Measurements from ENCODE around the gene ZBTB20.

ZBTB20 gene

GRCh38 chr3:114558271-114558670 lies 588.8 kb downstream of the ZBTB20 start:
- DNase-seq: no peak

GRCh38 chr3:114557791-114558190 lies 589.3 kb downstream of the ZBTB20 start:
- no peak for DNase-seq

GRCh38 chr3:114556657-114557213 lies 590.4 kb downstream of the ZBTB20 start:
- DNase-seq: no peak

DNA sequence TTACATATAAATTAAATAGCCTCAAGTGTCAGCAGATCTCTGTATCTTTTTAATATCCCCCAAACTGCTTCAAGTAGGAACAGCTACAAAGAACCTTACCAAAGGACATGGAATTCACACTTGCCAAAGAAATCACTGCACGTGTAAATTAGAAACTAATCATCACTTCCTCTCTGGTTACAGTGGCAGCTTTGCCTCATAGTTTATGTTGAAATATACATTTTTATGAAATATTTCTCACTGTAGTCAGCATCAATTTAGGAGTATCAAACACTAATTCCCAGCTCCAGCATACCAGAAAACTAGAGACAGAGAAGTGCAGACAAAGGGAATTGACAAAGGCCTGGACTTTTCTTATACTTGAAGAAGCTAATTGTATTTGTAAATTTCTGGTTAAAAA lies 592.4 kb downstream of the ZBTB20 start:
- no peak for DNase-seq

DNA sequence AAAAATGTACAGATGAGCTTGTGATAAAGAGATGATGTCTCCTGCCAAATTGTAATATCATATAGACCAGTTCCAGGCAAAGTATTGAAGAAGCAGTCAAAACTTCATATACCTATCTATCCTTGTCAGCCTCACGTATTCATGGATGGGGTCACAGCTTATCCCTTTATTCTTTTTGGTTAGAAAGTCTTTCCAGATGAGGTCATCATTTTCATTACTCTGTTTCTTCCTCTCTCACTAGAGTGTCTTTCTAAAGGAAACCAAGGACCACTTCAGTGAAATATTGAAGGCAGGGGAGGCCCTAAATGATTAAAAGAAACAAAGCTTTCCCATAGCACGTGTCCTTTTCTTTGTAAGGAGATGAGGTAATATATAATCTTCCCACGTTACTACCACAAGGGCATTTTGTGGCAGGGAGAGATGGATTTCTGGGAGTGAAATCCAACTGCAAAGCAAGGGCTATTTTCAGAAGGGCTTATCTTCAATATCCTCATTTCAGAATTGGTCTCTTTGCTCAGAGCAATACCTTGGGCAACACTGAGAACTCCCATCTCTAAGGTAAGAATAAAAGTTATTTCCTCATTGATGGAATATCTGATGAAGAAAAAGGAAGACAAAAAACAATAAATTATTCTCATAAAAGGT lies 593.0 kb downstream of the ZBTB20 start:
- DNase-seq: no peak

GRCh38 chr3:114552527-114552812 lies 594.6 kb downstream of the ZBTB20 start:
- DNase-seq: no peak

GRCh38 chr3:114551770-114552526 lies 595.1 kb downstream of the ZBTB20 start:
- no peak for DNase-seq

DNA sequence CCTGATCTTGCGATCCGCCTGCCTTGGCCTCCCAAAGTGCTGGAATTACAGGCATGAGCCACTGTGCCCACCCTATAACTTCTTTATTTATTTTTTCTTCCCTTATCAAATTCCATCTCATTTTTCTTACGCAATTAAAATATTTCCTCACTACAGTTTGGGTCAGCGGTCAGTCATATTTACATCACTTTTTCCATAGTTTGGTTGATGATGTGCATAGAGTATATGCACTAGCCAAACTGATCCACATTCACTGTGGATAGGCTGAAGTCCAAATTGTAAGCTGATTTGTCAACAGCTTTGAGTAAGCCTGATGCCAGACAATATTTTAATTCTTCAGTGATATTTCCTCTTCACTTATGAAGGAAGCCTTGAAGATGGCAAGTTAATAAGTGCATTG lies 596.9 kb downstream of the ZBTB20 start:
- DNase-seq: no peak

DNA sequence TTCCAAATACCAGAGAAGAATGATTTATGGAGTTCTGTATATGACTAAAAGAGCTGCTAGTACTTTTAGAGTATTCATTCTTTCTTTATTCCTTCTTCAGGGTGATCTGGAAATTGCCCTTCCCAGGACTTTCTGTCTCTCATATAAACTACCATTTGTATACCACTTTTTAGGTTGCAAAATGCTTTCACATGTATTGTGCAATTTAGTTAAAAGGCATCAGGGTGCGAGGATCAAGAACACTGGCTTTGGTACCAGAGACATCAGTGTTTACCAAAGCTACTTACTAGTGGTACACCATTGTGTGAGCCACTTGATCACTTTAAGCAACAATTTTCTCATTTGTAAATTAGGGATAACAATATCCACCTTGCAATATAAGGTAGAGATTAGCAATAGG lies 601.9 kb downstream of the ZBTB20 start:
- no peak for DNase-seq

- no peak for DNase-seq
Observed at GRCh38 chr3:114542359-114542758, 604.7 kb downstream of the ZBTB20 start.

- DNase-seq: no peak
Observed at GRCh38 chr3:114539525-114539924, 607.6 kb downstream of the ZBTB20 start.

DNA sequence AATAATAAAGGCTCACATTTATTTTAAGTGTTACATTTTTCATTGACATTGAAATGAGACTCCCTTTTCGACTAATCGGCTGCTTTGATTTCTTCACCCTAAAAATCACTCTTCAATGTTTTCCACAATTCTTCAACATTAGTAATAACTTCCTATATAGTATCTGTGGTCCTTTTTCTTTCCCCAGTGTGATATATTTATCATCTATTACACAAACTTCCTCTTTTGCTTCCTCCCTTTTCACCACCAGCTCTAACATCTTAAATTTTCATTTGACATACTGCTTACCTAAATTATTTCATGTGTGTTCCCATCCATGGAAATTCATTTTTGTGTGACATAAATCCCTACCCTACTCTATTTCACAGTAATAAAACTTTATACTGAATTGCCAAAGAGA lies 608.9 kb downstream of the ZBTB20 start:
- no peak for DNase-seq

DNA sequence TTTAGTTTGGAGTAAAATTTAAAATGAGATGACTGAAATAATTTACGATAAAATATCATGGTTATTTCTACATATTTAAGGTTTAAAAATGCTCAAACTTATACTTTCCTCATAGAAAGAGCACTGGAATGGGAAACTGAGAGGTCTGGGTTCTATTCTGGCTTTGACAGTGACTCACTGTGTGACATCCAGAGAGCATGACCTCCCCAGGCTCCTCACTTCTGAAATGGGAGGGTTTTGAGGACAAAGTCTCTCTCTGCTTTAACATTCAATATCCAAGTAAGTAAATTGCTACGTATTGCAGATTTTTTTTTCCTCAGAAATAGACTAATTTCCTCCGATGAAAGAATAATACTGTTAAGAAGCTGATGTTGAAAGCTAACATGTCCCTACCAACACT lies 618.6 kb downstream of the ZBTB20 start:
- DNase-seq: no peak

- no peak for DNase-seq
Observed at GRCh38 chr3:114527036-114527644, 619.9 kb downstream of the ZBTB20 start.

DNA sequence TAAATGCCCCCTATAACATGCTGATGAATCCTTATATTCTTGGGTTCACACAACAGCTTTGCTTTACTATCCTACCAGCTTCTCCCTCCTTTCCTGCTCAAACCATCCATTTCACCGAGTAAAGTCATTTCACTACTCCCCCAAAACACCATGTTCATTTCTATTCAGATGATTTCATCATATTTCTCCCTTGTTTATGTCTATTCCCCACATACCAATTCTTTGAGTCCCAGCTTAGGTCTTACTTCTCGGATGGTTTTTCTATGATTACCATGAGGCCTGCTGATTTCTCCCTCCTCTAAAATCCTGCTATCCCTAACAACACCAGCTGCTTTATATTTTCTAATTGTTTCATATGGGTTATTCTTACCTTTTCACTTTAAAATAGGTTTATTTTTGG lies 621.8 kb downstream of the ZBTB20 start:
- no peak for DNase-seq

- no peak for DNase-seq
Observed at GRCh38 chr3:114519415-114519814, 627.7 kb downstream of the ZBTB20 start.

- no peak for DNase-seq
Observed at GRCh38 chr3:114518206-114518808, 628.8 kb downstream of the ZBTB20 start.

DNA sequence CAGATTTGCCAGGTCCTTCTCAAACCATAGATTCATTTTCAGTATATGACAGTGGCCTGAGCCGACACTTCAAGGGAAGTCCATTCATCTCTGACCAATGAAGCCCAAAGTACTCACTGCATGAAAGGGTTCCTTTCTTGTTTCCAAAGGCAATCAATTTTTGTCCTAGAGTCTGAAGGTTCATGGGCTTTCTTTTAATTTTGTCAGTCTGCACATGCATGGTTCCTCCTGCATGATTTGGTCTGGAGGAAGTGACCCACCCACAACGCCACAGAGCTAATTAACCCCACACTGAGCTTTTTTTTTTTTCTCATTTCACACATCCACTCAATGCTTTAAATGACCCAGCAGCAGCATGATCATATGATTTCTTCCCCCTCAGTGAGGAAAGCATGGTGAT lies 636.9 kb downstream of the ZBTB20 start:
- DNase-seq: no peak

DNA sequence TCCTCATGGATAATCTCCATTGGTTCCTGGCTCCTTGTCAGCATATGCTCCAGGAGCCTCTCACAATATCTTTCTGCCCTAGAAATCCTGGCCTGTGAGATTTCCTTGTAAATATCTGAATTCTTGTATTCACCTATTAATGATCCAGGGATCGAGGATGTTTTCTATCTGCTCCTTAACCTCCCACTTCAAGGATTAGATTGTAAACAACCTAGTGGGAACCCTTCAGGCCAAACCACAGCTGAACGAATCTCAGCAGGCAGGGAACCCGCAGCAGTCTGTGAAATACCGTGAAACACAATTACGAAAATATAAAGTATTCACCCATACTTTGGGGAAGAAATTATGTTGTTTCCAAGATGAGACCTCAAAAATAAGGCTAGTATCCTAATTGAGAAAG lies 637.3 kb downstream of the ZBTB20 start:
- no peak for DNase-seq

- DNase-seq: no peak
Observed at GRCh38 chr3:114508976-114509375, 638.1 kb downstream of the ZBTB20 start.

DNA sequence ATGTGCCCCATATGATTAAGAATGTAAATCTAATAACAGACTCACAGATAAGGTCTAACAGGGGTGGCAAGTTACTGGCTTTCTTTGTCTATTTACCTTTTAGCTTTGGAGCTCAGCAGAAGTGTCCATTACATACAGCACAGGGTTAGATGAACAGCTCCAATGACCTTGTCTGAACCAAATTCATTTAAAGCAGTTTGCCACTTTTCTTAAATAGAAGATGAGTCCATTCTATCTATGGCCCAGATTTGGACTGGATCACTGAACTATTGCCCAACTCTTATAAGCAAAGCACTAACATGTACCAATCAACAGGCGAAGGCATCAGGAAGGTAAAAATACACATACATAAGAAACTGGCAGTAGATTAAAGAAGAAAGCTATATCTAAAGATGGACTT lies 638.9 kb downstream of the ZBTB20 start:
- no peak for DNase-seq

DNA sequence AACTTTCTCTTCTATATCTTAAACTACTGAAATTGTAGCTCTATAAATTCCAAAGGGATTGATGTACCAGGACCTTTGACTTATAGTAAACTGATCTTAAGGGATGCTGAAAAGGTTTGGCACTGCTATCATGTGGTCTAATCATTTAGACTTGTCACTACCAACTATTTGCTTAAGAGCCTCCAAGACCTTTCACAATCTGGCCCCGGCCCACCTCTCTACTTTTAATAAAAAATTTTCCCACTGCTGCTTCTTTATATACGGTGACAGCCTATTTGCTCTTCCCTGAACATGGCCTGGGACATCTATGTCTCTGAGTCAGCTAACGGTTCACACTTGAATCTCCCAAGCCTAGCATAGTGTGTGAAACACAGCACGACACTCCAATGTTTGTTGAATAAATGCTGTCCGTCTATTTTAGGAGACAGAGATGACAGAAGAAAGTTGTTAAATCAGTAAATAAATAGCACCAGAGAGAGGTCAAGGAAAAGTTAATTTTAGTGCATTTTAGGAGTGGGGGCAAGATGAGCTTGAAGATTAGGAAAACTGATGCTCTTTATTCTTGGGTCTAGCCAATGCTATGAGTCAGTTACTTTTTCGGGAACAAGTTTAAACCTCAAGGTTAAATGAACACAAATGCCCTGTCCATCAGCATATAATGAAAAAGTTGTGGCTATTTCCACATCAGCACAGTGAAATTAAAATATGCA lies 640.3 kb downstream of the ZBTB20 start:
- no peak for DNase-seq

DNA sequence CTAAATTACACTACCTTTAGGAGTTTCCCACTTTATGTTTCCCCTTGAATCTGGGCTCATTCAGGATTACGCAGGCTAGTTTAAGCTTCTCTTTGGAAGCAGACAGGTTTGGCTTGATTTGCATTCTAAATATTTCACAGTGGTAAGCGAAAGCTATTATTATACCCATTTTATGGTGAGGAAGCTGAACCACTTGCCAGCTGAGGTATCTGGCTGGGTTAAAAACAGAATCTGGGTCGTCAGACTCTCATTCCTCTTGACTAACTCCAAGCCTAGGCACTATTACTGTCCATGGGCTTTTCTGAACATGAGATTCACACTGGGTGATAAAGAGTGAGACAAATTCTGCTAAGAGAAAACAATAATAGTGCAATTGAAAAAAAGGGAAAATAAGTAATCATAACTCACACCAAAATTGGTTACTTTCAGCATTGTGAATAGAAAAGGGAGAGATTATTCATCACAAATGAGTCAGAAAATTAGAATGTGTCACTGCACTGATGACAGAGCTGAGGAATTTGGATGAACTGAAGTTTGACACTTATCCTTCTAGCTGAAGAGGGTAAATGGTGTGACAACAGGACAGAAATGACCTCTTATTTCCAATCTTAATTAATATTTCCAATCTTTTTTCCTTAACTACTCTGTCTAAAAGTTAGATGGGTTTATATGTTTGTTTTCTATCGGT lies 642.0 kb downstream of the ZBTB20 start:
- DNase-seq: no peak
